Medulla oblongata (tissue), 1 donor: ENCODE results near the gene GALNS.

Source experiments
- DNase-seq: peaks from one replicate; pipeline ENCODE4 v3.0.0-alpha.2; 2015; ENCODE audit errors: extremely low spot score

The GALNS gene

DNA sequence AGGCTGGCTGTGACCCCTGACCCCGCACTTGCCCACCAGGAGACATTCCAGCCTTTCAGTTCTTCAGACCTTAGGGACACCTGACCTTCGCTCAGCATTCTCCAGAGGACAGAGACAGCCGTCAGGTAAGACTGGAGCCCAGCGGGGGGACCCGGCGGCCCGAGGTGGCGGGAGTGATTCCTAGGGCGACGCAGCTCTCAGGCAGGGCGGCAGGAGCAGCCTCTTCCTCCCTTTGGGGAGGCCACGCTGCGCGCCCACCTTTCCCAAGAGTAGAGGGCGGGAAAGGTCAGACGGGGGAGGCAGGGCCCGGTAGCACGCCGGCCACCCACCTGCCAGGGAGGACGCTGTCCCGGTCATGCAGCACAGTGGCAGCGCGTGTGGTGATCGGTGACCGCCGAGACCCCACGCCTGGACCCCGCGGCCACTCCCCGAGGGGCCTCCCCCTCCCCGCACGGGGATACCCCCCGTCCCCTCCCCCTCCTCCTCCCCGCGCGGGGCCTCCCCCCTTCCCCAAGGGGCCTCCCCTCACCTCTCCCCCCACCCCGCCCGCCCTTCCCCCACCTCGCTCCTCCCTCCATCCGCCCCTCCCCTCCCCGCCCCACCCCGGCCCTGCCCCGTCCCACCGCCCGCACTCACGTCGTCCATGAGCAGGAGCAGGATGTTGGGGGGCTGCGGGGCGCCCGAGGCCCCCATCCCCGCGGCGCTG lies 472 bp downstream of the GALNS start:
- DNase-seq = no peak

DNA sequence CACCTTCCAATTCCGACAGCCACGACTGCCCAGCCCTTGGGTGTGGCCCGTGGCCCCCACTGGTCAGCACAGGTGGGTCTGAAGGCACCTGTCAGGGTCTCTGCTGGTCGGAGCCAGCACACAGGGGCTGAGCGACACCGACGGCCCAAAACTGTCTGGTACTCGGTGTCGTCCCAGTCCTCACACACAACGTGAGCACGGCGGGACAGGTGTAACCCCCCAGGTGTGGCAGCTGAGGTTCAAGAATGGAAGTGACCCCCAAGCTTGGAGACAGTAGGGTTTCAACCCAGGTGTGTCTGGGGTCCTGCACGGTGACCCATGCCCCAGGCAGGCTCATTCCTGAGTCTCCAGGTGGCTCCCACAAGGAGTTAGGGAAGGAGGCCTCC lies 1.0 kb downstream of the GALNS start:
- DNase-seq = no peak

DNA sequence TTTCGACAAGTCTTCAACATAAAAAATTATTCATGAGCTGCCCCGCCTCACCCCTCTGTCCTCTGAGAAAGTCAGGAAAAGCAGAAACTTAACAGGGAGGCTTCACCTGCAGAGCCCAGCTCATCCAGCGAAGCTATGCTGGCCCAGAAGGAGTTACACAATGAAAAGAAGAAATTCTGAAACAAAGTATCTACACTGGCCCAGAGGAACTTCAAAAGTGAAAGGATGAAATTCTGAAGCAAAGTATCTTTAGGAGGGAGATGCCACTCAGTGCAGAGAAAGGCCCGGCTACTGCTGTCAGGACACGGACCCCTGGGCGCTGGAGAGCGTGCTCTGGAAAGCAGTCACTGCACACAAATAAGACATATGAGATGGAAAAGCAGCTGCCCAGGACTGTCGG lies 1.6 kb downstream of the GALNS start:
- no peak for DNase-seq

DNA sequence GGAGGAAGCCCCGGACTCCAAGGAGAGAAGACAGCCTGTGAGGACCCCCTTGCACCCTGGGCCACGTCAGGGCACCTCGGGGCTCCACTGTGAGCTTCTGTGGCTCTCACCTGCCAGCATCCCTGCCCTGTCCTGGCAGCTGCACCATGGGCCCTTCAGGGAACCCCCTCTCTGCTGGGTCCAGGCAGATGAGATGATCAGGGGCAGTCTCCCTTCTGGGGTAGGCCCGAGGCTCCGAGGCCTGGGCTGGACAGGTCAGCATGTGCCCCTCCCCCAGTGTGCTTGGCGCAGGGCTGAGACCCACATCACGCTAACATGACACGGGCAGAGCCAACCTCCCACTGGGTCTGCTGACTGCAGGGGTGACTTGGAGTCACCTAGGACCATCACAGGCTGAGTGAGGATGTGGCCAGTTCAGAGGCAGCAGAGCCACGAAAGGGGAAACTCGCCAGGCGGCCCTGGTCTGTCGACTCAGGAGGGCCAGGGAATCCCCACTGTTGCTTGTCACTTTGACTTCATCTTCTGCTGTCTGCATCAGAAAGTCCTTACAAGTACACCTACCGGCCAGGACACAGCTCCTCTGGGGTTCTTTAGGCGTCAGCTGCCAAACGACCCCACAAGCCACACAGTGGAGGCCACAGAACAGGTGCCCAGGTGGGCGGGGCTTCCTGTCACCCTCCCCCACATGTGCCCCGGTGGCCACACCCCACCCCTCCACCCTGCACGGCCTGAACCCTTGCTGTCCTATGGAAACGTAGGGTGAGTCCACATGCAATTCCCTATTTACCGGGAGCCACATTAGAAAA lies 2.2 kb downstream of the GALNS start:
- DNase-seq = peak; percentile 20

DNA sequence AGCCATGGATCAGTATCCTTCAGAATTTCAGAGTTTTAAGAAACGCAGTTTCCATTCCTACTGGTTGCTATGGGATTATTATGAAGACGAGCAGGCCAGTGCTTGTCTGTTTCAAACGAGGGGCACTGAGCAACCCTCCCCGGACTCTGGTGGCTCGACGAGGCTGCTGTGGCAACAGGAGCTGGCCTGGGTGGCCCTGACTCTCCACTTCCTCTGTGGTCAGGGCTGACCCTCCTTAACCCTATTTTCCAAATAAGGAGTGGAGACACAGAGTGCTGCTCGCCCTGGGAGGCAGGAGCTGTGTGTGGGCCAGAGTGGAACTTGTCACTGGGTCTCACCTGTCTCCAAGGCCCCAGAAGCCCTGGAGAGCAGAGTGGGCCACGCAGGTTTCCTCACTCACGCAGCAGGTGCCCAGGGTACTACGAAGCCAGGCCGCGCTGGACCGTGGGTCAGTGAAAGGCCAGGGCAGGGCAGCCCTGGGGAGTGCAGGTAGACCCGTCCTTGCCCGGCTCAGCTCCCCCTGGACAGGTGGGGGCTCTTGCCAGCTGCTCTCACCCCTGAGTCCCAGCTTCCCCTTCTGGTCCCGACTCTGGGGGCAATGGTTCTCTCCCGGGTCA lies 3.3 kb downstream of the GALNS start:
- DNase-seq = peak; percentile 9

DNA sequence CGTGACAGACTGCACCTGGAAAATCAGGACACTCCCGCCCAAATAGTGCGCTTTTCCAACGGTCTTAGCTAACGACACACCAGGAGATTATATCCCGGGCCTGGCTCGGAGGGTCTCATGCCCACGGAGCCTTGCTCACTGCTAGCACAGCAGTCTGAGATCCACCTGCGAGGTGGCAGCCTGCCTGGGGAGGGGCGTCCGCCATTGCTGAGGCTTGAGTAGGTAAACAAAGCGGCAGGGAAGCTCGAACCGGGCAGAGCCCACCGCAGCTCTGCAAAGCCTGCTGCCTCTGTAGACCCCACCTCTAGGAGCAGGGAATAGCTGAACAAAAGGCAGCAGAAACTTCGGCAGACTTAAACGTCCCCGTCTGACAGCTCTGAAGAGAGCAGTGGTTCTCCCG lies 5.1 kb downstream of the GALNS start:
- DNase-seq = no peak

DNA sequence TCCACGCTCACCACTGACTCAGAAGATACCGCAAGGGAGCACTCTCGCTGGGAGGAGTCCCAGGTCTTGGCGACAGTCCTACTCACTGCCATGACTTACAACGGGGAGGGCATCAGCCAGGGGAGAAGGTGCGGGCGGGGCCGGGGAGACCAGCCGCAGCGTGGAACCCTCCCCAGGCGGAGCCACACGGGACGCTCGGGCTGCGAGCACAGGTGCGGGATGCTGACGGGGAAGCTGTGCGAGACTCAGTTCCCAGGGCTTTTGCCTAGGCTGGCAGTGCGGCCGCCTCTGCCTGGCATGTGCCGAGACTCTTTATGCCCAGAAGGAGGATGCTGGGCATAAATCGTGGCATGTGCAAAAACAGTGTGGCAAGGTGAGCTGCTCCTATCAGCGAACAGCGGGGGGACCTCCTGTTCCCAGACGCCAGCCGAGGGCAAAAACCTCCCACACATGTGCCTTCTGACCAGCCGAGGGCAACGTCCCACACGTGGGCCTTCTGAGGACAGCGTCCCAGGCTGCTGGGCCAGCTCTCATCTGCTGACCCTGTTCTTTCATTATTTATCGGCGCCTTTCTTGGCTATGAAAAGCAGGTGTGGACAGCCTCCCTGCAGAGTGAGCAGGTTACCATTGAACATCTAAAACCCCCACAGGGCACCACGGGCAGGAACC lies 6.1 kb downstream of the GALNS start:
- no peak for DNase-seq

DNA sequence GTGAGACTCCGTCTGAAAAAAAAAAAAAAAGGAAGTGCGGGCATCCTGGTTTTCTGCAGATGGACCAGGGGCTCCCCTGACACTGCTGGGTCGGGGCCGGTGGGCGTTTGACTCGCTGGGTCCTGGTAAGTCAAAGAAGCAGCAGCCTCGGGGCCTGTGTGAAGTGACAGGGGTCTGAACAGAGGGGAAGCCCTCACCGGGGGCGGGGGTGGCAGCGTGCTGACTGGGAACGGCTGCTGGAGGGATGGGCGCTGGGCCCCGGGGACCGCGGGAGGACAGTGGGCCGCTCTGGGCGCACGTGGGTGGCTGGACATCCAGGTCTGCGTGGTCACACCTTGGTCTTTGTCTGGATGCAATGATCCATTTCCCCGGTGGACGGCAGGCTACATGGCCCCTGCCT lies 8.2 kb downstream of the GALNS start:
- DNase-seq = no peak

DNA sequence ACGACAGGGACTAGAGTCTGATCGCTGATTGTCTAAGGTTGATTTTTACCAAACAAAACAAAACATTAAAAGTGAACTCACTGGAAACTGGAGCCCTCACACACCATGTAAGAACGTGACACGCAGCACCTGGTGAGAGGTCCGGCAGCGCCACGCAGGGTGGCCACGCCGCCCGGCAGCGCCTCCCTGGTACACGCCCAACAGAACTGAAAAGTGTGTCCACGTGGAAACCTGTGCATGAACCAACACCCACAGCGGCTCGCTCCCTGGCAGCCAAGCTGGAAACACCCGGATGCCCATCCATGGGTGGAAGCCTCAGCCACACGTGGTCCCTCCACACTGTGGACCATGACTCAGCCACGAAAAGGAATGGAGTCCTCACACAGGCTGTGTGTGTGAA lies 9.1 kb downstream of the GALNS start:
- DNase-seq = no peak

DNA sequence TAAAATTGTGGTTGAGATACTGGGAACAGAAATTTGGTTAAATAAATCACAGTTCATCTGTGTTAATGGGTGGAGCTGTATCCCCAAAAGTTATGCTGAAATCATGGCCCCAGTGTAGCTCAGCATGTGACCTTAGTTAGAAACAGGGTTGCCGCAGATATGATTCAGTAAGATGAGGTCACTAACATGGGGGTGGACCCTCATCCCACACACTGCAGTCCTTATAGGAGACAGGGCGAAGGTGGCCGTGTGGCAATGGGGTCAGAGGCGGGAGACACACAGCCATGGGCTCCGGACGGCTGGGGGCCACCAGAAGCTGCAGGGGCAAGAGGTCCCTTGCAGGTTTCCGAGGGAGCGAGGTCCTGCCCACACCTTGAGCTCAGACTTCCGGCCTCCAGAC lies 10.7 kb downstream of the GALNS start:
- DNase-seq = no peak

DNA sequence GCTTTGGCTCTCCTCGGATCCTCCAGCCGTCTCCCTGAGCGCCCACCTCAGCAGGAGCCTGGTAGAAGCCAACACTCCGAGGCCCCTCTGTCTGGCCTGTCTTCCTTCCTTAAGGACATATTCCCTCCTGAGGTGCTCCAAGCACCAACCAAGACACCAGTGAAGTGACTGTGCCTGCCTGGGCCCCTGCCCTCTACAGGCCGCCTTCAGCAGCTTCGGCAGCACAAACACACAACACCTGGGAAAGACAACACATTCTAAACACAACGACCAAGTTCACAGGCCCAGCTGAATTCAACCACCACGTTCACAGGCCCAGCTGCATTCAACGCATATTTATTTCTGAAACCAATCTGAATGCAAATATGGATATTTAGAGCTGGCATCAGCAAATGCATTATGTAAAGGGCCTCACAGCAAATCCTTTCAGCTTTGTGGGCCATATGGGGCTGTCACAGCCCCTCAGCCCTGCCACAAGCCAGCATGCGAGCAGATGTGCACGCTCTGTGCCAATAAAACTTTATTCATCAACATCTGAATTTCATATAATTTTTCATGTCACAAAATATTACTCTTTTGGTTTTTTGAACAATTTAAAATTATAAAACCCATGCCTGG lies 12.2 kb downstream of the GALNS start:
- no peak for DNase-seq

DNA sequence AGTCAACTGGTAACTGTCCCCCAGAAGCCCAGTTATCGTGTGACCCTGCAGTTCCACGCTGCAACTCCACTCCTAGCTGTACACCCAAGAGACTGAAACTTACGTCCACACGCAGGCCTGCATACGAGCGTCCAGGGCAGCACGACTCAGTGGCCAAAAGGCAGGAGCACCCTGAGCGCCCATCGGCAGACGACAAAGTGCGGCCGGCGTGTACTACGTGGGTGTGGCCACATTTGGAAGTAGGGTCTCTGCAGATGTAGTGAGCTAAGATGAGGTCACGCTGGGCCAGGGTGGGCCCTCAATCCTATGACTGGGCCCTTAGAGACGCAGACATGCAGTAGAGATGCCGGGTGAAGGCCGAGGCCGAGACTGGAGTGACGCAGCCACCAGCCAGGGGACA lies 13.5 kb downstream of the GALNS start:
- no peak for DNase-seq

DNA sequence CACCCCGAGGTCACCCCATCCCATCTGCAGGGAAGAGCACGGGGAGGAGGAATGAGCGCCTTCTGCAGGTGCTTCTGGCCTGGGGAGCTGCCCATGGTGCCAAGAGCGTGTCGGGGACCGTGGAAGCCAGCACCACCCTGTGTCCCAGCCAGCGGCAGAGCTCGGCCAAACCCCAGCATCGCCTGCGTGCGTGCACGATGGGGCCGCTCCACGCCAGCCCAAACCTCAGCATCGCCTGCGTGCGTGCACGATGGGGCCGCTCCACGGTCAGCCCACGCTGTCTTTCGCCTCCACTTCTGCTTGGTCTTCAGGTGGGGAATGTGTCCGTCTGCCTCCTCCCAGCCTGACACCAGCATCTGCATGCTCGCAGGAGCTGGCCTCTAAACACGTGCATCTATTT lies 13.9 kb downstream of the GALNS start:
- DNase-seq = no peak

DNA sequence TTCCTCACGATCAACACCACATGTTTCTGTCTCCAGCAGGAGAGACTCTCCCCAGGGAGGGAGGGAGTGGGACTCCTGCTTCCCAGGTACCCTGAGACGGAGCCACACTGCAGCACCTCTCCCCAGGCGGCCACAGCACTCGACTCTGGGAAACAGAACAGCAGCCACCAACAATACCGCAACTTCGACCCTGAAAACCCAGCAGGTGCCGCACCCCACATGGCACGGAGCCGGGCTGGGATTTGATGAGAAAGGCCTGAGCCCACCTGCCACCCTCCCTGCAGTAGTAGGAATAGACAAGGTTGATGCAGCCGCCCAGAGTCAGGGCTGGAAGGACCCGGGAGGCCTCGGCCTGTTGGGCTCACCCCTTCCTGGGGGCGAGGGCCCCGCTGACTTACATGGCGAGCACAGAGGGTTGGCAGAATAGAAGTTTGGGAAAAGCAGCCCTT lies 14.4 kb downstream of the GALNS start:
- DNase-seq = no peak

DNA sequence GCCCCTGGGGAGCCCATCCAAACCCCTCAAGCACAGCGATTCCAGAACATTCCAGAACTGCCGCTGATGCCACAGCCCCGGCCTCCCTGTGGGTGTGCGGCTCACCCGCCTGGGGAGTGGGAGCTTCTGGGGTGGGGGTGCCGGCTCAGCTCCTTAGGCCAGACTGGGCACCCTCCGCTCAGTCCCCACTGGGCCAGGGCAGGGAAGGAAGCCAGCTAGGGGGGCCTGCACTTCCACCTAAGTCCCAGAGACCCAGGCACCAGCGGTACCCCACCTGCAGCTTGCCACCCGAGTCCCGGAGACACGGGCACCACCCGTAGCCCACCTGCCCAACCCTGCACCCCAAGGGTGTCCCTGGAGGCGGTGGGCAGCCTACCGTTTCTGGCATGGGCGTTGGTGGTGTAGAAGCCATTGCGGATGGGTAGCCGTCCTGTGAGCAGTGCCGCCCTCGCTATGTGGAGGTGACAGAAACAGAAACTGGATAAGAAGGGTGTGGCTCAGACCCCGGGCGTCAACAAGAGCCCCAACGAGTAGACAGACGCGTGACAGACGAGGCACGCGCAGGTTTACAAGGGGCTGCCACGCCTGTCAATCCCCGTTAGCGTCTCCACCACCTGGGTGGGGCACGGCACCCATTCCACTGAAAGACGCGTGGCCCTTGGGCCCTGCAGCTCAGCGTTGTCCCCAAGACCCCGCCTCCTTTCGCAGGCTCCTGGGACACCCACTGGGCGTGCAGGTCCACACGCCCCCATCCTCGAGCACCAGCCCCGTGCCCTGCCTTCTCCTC lies 15.0 kb downstream of the GALNS start:
- DNase-seq = no peak

DNA sequence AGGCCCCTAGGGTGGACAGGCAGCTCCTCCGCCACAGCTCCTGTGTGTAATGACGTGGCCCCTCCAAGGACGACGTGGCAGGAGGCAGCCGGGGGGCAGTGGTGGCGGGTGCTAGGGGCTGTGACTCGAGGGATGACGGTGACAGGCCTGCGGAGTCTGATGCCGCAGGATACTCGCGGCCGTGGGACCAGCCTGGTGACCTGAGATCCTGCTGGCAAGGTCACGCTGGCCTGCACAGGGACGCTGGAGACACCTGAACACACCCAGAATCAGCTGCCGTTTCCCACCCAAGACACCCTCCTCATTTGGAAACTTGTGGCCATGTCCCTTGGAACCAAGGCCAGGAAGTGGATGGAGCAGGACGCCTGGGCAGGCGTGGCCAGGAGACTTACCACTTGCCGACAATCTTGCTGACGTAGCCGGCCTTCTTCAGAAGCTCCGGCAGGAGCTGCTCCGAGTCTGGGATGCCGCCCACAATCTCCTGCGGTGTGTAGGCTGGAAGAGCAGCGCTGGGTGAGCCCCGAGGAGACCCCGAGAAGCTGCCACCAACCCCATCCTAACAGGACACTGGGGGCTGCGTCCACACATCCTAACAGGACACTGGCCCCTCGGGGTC lies 16.0 kb downstream of the GALNS start:
- no peak for DNase-seq

DNA sequence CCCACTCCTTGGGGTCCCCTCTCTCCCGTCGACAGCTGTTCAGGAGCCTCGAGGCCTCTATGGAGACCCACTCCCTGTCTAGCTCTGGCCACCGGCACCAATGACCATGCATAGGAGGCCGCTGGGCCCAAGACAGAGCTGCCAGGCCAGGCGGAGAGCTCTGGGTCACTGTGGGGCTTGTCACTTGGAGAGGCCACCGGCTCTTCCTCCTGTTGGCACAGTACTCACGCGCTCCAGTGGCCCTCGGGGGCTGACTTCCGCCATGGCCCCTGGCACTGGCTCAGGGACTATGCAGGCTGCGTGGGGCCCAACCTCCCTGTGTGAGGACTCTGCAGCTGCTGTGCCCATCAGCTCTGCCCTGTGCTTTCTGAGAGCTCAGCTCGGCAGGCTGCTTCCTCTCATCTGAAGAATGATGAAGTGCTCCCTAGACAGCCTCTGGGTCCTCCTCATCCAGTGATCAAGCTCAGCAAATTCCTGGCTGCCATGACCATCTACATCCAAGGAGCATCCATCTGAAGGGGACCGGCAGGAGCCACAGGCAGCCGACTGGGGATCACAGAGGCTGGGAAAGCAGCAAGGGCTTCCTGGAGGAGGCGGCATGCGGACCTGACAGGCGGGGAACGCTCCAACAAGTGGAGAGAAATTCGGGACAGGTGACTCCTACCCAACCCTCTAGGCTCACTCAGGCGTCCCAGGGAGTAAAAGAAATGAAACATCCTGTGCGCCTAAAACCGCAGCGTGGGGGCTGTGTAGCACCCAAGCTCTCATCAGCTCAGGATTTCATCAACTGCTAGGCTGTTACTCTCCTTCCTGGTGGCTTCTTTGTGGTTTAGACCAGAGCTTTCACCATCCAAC lies 16.8 kb downstream of the GALNS start:
- DNase-seq = no peak

DNA sequence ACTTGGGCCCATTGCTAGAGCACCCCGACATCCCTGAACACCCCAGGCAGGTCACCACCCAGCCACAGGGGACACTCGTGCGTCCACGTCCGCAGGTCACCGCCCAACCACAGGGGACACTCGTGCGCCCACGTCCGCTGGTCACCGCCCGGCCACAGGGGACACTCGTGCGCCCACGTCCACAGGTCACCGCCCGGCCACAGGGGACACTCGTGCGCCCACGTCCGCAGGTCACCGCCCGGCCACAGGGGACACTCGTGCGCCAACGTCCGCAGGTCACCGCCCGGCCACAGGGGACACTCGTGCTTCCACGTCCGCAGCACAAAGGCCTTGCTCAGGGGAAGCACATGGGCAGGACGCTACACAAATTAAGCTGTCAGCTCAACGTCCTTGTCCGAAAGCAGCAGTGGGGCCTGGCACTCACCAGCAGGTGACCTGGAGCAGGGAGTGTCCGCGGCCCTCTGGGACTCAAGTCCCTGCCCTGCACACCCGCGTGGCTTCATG lies 17.7 kb downstream of the GALNS start:
- no peak for DNase-seq

DNA sequence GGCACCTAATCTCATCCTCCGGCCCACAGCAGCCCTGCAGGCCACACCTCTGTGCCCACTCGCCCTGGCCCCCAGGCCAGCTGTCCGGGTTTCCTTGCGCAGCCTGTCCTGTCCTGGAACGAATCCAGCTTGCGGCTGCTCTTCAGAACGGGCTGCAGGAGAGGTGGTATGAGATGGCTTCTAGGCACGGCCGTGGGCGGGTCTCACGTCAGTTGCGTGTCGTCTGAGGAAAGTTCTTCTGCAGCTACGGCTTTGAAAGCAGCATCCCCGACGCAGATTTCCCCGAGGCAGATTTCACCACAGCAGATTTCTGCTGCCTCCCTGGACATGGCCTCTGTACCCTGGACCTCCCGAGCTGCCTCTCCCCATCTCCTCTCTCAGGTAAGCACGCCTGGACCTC lies 18.2 kb downstream of the GALNS start:
- DNase-seq = no peak

DNA sequence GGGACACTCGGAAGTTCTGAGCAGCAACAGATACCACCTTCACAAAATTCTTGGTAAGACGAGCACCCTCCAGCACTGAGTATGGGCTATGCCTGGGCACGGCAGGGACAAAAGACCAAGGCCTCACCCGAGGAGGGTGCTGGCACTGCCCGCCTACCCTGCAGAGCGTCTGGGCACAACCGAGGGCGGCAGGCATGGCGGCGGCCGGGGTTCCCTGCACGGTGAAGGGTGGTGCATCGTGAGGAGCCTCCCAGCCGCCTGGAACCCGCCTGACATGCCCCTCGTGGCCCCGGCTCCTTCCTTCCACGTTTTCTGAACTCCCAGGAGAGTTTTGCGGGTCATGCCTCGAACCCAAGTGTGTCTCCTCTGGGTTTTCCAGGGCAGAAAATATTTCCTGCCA lies 18.9 kb downstream of the GALNS start:
- no peak for DNase-seq
